NCI-H446 (cell line): ENCODE measurements around the gene KCNJ5.

ENCODE experiments used
- DNase-seq, 2 experiments: peaks; one replicate each; lab custom pipeline; 2025; lab: John Stamatoyannopoulos, UW

KCNJ5 gene

GRCh38 chr11:128956401-128957201 lies 65.4 kb downstream of the KCNJ5 start:
- peak; percentile 54 to 82 for DNase-seq

- no peak for DNase-seq
These were observed 66.0 kb downstream of the KCNJ5 start for GRCh38 chr11:128957202-128957482.

- no peak for DNase-seq
These were observed 70.5 kb downstream of the KCNJ5 start for GRCh38 chr11:128961645-128962044.

- no peak for DNase-seq
These were observed 71.7 kb downstream of the KCNJ5 start for GRCh38 chr11:128962896-128963295.

GRCh38 chr11:128963744-128964325 lies 72.7 kb downstream of the KCNJ5 start:
- DNase-seq, result peak in 1 of 2 experiments; percentile 27

GRCh38 chr11:128964463-128964930 lies 73.3 kb downstream of the KCNJ5 start:
- DNase-seq, result peak in 1 of 2 experiments; percentile 16

- DNase-seq, result no peak
These were observed 74.3 kb downstream of the KCNJ5 start for GRCh38 chr11:128965485-128965884.

- DNase-seq, result no peak
These were observed 76.4 kb downstream of the KCNJ5 start for GRCh38 chr11:128967578-128967977.

- no peak for DNase-seq
These were observed 77.8 kb downstream of the KCNJ5 start for GRCh38 chr11:128968916-128969315.
